ENCODE results near the gene ASAP2.

DNA sequence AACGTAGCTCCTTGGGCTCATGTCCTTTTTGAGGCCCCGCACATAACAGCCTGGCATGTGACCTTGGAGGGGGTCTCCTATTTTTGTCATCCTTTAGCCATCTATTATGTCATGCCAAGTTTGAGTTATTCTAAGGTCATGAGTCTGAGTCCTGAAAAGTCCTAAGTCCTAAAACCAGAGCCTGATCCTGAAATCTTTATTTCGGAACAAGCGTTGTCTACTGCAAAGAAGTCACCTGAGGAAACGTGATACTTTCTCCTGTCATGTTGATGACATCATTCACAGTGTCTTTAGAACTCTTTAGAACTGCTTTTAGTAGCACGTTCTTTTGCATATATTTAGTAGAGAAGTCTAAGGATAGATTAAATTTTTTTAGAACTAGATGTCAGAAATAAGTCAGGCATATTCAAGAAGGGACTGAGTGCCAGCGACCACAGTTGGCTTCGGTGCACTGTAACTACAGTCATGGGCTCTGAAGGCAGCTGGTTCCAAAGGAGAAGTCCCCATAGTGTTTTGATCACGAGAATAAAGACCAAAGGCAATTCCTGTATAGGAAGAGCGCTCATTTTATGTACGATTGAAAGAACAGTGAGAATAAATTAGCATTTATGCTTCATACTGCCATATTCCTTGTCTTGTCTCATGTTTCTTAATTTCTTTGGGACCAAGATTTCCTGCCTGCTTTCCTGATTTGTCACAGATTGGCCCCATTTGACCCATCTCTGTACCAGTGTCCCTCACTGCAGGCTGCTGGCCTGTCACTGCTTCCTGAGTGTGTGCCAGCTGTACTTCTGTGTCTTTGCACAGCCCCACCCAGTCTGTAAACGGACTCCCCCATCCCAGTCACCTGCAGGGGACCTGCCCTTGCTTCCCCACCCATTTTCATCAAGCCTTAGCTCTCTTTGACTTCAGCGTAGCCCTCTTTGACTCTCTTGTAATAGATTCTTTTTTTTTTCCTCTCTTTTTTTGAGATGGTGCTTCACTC lies 75.8 kb downstream of the ASAP2 start:
- no peak for TF ChIP-seq EZH2 (IDR thresholded peaks at IDR 0.05; ENCODE audit: borderline replicate concordance, insufficient read depth, low read depth, low read length, poor library complexity, severe bottlenecking)
- TF ChIP-seq, protein P1, sequence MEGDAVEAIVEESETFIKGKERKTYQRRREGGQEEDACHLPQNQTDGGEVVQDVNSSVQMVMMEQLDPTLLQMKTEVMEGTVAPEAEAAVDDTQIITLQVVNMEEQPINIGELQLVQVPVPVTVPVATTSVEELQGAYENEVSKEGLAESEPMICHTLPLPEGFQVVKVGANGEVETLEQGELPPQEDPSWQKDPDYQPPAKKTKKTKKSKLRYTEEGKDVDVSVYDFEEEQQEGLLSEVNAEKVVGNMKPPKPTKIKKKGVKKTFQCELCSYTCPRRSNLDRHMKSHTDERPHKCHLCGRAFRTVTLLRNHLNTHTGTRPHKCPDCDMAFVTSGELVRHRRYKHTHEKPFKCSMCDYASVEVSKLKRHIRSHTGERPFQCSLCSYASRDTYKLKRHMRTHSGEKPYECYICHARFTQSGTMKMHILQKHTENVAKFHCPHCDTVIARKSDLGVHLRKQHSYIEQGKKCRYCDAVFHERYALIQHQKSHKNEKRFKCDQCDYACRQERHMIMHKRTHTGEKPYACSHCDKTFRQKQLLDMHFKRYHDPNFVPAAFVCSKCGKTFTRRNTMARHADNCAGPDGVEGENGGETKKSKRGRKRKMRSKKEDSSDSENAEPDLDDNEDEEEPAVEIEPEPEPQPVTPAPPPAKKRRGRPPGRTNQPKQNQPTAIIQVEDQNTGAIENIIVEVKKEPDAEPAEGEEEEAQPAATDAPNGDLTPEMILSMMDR (IDR thresholded peaks at IDR 0.05) = no peak
